Measurements from ENCODE around the gene ARHGAP21. TPM values are rescaled to one million over a fixed set of nuclear protein-coding genes. Genes with fewer than 3 reads are reported as not detected.

The ARHGAP21 gene
- polyA plus RNA-seq, 1 donor from 2014 or later: 138 TPM

DNA sequence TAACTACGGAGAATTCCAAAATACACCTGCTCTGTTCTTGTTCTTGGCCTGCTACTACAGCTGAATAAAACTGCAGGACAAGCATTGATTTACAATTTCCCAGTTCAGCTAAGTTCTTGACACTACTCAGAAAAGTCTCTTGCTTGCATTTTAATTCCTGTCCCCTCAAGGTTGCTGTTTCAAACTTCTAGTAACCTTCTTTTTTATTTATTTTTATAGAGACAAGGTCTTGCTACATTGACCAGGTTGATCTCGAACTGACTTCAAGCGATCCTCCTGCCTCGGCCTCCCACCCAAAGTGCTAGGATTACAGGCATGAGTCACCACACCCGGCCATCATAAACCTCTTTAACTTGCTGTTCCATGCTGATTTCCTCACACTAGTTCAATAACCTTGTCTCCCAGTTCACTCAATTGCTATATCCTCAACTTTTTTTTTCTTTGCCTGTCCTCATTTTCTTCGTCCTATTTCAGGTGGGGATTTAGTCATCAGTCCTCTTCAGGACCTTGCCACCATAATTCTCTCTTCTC lies 79.9 kb downstream of the ARHGAP21 start:
- H3K79me2 ChIP-seq (replicated peaks; ENCODE audit: insufficient read depth, low read length): peaks cover 18% of the 10 kb centered on the region

DNA sequence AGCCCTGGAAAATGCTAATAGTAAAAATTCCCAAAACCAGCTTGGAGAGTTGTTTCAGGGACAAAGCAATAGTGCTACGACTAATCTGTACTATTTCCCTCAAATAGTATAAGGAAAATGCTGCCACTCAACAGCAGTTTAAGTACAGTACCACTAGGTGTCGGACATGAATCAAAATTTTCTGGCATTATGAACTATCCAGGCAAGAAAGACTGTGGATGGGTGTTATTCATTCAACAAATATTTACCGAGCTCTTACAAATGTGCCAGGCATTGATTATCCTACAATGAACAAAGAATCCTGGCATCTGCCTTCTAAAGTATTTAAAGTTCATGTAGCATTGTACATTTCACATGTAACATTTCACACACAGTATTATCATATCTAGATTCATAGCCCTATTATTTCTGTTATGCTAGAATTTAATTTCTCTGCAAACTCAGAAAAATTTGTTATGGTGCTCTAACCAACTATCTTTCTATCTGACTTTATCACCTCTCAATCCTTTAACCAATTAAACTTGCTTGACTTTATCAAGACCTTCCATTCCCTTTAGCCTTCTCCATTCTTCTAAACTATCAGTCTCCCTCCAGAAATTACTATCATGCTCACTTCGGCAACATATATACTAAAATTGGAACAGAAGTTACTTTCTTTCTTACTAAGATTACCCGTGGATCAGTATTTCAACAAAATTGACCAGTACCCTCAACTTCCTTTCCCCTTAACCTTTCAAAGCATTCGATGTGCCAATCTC lies 80.6 kb downstream of the ARHGAP21 start:
- Histone ChIP-seq H3K27me3 (ENCODE audit: insufficient read depth, low read depth, low read length) (no peaks in the 10 kb centered on the region), H3K9me3 (ENCODE audit: low read length) (no peaks in the 10 kb centered on the region), H3K4me2 (ENCODE audit: low read length) (no peak overlapping the region), H3K9ac (ENCODE audit: low read length) (no peak overlapping the region), H3K4me3 (ENCODE audit: low read length) (no peak overlapping the region), H3K79me2 (replicated peaks; ENCODE audit: insufficient read depth, low read length) (peaks cover 18% of the 10 kb centered on the region), H2AFZ (ENCODE audit: low read depth, low read length) (no peak overlapping the region), H3K9me2 (ENCODE audit: insufficient read depth, low read length) (no peaks in the 10 kb centered on the region), H4K20me1 (ENCODE audit: insufficient read depth) (no peaks in the 10 kb centered on the region), H3F3A (ENCODE audit: insufficient read depth, low read length, poor library complexity, severe bottlenecking) (no peaks in the 10 kb centered on the region), H3K27ac (ENCODE audit: low read length) (no peak overlapping the region), H3K36me3 (ENCODE audit: insufficient read depth, low read length) (no peaks in the 10 kb centered on the region)
- TF ChIP-seq, protein P1, sequence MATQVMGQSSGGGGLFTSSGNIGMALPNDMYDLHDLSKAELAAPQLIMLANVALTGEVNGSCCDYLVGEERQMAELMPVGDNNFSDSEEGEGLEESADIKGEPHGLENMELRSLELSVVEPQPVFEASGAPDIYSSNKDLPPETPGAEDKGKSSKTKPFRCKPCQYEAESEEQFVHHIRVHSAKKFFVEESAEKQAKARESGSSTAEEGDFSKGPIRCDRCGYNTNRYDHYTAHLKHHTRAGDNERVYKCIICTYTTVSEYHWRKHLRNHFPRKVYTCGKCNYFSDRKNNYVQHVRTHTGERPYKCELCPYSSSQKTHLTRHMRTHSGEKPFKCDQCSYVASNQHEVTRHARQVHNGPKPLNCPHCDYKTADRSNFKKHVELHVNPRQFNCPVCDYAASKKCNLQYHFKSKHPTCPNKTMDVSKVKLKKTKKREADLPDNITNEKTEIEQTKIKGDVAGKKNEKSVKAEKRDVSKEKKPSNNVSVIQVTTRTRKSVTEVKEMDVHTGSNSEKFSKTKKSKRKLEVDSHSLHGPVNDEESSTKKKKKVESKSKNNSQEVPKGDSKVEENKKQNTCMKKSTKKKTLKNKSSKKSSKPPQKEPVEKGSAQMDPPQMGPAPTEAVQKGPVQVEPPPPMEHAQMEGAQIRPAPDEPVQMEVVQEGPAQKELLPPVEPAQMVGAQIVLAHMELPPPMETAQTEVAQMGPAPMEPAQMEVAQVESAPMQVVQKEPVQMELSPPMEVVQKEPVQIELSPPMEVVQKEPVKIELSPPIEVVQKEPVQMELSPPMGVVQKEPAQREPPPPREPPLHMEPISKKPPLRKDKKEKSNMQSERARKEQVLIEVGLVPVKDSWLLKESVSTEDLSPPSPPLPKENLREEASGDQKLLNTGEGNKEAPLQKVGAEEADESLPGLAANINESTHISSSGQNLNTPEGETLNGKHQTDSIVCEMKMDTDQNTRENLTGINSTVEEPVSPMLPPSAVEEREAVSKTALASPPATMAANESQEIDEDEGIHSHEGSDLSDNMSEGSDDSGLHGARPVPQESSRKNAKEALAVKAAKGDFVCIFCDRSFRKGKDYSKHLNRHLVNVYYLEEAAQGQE (IDR thresholded peaks at IDR 0.05; ENCODE audit: borderline replicate concordance): no peak
- TF ChIP-seq, protein P2, sequence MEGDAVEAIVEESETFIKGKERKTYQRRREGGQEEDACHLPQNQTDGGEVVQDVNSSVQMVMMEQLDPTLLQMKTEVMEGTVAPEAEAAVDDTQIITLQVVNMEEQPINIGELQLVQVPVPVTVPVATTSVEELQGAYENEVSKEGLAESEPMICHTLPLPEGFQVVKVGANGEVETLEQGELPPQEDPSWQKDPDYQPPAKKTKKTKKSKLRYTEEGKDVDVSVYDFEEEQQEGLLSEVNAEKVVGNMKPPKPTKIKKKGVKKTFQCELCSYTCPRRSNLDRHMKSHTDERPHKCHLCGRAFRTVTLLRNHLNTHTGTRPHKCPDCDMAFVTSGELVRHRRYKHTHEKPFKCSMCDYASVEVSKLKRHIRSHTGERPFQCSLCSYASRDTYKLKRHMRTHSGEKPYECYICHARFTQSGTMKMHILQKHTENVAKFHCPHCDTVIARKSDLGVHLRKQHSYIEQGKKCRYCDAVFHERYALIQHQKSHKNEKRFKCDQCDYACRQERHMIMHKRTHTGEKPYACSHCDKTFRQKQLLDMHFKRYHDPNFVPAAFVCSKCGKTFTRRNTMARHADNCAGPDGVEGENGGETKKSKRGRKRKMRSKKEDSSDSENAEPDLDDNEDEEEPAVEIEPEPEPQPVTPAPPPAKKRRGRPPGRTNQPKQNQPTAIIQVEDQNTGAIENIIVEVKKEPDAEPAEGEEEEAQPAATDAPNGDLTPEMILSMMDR (IDR thresholded peaks at IDR 0.05; ENCODE audit: poor library complexity, severe bottlenecking): peak; percentile 82
- TF ChIP-seq POLR2AphosphoS5 (IDR thresholded peaks at IDR 0.05) (no peak), TAF1 (IDR thresholded peaks at IDR 0.05; ENCODE audit: low read depth) (no peak), EP300 (conservative IDR thresholded peaks at IDR 0.05; ENCODE audit: poor library complexity, severe bottlenecking) (no peak), RAD21 (conservative IDR thresholded peaks at IDR 0.05) (peak; percentile 82), EZH2 (IDR thresholded peaks at IDR 0.05; ENCODE audit: borderline replicate concordance, insufficient read depth, low read length, poor library complexity, severe bottlenecking) (no peak), SMC3 (conservative IDR thresholded peaks at IDR 0.05; ENCODE audit: poor library complexity) (peak; percentile 87), MXI1 (conservative IDR thresholded peaks at IDR 0.05; ENCODE audit: poor library complexity, severe bottlenecking) (no peak)

More for the DNA sequence above, 79.9 kb downstream of the ARHGAP21 start:
- Histone ChIP-seq H3K4me2 (ENCODE audit: low read length) (no peak overlapping the region), H2AFZ (ENCODE audit: low read depth, low read length) (no peak overlapping the region), H4K20me1 (ENCODE audit: insufficient read depth) (no peaks in the 10 kb centered on the region), H3K4me3 (ENCODE audit: low read length) (no peak overlapping the region), H3K9me3 (ENCODE audit: low read length) (no peaks in the 10 kb centered on the region), H3K9me2 (ENCODE audit: insufficient read depth, low read length) (no peaks in the 10 kb centered on the region), H3K27ac (ENCODE audit: low read length) (no peak overlapping the region), H3K27me3 (ENCODE audit: insufficient read depth, low read depth, low read length) (no peaks in the 10 kb centered on the region), H3F3A (ENCODE audit: insufficient read depth, low read length, poor library complexity, severe bottlenecking) (no peaks in the 10 kb centered on the region), H3K36me3 (ENCODE audit: insufficient read depth, low read length) (no peaks in the 10 kb centered on the region), H3K9ac (ENCODE audit: low read length) (no peak overlapping the region)
- TF ChIP-seq EZH2 (IDR thresholded peaks at IDR 0.05; ENCODE audit: borderline replicate concordance, insufficient read depth, low read length, poor library complexity, severe bottlenecking): no peak
- no peak for TF ChIP-seq RAD21 (conservative IDR thresholded peaks at IDR 0.05)
- TF ChIP-seq MXI1 (conservative IDR thresholded peaks at IDR 0.05; ENCODE audit: poor library complexity, severe bottlenecking): no peak
- TF ChIP-seq SMC3 (conservative IDR thresholded peaks at IDR 0.05; ENCODE audit: poor library complexity): no peak

Data from neural cell (in vitro differentiated cells).